Stimulated activated CD4-positive, alpha-beta T cell treated with anti-CD3 and anti-CD28 coated beads, Interleukin-4, amount 100 ng/mL, for 24 hours (primary cell): Measurements from ENCODE around the gene SLC40A1.

ENCODE experiments used
- DNase-seq: peaks from one replicate; pipeline ENCODE4 v3.0.0-alpha.2; 2020

SLC40A1 gene

DNA sequence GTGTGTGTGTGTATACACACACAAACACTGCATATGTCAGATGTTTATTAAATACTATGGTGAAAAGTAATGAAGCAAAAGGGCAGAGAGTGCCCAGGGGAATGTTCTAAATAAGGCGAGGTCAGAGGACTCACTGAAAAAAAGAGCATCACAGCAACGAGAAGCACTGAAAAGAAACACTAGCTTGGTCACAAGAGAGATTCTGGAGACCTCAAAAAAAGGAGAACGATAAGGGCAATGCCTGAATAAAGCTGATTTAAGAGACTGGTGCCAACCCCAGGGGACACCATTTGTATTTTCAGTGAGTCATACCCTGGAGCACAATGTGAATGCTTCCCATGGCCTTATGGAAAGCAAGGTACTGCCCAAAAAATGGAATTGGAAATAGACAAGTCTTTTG is 14.5 kb downstream of the SLC40A1 start:
- DNase-seq, result no peak

DNA sequence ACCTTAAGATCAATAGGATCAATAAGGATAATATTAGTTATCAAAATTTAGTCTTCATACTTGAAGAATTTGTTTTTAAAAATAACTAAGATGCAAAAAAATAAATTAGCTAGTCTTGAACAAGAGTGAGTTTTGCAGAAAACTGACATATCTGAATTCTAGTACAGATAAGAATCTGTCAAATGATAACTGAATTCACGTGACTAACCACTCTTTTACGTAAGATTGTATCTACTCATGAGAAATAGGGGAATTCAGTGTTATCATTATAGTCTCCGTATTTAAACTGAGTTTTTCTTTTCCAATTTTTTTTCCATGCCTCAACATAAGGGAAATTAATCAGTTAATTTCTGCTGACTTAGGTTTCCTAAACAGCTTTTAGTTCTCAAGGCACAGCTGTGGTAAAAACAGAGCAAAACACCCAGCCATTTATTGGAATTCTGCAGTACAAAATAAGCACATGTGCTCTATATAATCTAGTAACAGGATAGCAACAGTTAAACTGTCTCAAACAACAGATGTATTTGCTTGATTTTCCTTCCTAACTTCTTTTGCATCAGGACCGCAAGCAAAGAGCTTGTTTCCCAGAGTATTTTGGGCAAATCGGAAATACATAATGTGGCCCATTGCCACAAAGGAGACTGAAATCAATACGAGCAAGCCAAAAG is 19.1 kb downstream of the SLC40A1 start:
- no peak for DNase-seq

DNA sequence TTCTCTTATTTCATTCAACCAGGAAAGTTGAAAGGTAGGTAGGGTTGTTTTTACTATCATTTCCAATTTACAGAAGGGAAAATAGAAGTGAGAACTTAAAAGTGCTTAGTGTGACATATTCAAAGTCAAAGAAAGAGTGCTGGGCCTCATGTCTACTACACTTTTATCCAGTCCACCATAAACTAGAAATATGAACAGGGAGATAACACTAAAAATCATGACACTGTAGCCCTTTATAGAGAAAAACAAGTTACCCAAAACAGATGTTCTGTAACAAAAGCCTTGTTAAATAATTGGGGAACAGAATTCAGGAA is 20.4 kb downstream of the SLC40A1 start:
- no peak for DNase-seq

DNA sequence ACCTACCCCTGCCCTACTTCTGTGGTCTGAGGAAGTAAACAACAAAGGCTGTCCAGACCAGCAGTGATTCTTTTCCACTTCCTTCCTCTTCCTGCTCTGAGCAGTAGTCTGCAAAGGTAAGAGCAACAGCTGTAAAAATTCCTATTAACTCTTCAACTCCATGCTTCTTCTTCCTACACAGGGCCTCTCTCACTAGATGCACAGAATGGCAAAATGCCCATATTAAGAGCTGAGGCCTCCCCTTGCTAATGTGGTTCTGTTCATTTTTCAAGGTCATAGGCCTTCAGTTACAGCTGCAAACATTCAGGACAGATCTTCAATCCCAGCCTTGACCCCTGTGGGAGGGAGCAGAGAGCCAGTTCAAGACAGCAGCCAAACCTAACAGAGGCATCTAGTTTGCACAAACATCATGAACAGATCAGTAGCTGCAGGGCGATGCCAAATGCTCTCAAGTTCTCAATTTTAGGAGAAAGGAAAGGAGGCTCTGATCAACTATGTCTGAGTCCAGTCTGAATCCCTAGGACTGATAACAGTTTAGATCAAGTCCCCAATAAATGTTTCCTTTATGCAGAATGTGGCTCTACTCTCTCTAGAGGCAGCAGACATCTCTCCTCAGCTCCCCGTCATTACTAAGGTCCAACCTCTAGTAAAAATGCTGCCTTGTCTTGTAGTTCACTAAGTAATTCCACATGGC is 20.9 kb downstream of the SLC40A1 start:
- DNase-seq, result no peak

DNA sequence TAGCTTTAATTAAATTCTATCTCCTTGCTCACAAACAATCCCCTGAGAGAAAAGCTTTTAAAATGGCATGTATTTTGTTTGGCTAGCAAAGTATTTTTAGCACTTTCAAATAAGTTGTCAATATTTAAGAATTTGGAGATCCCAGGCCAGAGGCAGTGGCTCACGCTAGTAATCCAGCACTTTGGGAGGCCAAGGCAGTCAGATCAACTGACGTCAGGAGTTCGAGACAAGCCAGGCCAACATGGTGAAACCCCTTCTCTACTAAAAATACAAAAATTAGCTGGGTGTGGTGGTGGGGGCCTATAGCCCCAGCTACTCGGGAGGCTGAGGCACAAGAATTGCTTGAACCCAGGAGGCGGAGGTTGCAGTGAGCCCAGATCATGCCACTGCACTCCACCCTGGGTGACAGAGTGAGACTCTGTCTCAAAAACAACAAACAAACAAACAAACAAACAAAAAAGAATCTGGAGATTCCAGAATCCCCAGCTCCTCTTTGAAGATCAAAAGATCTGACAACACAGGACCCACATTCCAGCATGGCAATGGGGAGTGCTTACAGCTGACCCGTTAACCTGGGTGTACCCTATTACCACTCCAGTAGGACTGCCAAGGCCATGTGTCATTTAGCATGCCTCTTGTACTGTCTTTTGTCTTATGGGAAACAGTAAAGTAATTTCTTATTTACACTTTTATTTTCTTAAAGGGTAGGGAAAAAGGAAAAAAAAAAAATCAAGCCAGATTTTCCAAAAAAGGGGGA is 21.9 kb downstream of the SLC40A1 start:
- DNase-seq, result no peak

DNA sequence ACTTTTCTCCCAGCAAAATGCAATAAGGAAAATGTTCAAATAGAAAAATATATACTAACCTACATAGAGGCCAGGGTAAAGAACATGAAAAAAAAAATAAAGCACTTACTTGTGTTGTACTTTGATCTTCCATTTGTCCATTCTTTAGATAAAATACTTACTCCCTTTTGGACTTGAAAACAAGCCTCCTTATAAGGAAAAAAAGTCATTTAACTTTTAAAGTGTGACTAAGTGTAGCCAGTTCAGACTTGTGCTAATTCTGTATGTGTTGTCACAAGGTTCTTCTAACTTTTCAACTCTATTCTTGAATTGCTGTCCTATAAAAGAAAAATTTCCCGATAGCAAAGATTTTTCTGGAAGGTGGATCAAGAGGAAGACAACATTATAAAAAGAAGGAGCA is 23.2 kb downstream of the SLC40A1 start:
- DNase-seq, result no peak

DNA sequence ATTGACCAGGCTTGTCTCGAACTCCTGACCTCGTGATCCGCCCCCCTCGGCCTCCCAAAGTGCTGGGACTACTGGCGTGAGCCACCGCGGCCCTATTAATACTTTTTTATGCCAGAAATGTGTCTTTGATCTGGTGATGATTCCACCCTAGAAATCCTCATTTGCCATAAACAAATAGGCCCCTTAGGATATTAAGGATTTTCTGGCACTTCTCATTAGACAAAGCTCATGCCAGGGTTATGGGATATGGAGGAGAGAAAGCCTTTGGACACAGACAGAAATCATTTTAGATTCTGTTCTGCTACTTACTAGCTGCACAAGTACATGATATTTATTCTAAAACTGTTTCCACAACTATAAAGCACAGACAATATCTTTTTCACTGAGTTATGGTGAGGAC is 24.1 kb downstream of the SLC40A1 start:
- no peak for DNase-seq

DNA sequence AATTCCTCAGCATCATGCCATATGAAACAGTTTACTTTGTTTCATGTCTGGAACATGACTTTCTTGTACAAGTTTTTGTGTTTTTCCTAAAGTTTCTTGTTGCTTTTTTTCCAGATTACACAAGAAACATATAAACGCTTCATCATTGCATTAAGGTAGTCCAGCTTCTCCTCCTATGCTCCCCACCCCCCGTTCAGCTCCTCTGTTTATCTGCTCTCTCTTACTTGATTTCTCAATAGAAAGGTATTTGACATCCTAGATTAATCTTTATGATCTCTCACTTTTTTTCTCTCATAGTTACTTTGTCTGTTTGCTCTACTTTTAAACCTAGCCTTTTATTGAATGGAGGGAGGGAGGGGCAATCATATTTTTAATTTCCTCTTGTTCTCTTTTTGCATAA is 25.4 kb downstream of the SLC40A1 start:
- no peak for DNase-seq

DNA sequence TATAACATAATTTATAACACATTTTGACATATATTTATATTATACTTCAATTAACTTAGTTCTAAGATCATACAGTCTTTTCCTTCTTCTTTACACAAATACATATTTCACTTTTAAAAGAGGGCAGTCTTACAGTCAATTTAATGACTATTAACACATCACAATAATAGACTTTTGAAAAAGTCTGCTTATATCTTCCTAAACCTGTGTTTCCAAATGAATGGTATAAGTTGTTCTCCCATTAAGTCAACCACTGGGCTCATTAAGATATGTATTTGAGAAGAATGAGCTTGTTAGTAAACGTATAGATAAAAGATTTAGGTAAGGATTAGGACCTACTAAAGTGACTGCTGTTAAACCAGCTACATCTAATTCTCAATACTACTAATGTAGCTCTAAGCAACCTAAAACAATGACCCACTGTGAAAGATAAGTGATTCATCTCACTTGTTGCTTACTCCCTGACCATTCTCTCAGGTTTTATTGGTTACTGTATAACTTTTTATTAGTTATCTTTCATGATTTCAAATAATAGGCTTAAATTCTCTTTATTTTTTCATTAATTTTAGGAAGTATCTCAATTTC is 27.0 kb downstream of the SLC40A1 start:
- no peak for DNase-seq

DNA sequence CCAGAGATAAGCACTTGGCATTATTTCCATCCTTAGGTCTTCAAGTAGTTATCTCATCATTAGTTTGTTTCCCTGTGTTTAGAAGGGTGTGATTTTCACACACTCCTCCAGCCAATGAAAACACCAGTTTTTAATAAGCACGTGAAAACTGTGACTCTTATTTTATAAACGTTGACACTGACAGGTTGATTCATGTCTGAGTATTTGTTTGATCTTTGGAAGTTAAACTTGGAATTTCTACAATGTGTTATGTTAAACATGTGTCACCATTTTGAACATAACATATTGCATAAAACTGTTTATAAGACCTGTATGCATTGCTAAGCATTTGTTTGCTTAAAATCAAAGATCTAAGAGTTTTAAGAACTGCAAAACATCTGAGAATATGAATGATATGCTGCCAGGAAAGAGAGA is 27.6 kb downstream of the SLC40A1 start:
- DNase-seq, result no peak

DNA sequence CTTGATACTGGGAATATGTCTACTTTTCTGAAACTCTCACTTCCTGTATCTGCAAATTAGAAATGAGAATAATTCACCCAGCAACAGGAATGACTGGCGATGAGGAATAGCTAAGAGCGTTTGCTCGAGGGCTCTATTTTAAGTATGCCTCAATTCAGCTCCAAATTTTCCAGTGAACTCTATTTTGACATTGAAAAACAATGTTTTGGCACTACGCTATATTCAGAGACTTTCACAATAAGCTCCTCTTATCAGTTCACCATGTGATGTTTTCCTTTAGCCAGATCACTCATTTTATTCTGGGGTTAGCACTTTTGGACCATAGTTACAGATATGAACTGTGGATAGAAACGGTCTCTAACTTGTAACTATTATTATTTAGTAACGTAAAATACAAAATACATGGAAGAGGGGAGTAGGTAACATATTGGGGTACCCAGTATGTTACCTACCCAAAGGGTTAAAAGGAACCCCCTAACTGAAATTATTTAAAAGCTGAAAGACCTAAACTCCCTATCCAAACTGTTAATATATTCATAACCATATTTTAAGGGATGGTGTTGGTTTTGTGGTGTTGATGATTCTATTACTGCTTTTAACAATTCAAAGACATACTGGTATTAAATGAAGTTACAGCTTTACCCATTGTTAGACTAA is 28.1 kb downstream of the SLC40A1 start:
- DNase-seq, result no peak

DNA sequence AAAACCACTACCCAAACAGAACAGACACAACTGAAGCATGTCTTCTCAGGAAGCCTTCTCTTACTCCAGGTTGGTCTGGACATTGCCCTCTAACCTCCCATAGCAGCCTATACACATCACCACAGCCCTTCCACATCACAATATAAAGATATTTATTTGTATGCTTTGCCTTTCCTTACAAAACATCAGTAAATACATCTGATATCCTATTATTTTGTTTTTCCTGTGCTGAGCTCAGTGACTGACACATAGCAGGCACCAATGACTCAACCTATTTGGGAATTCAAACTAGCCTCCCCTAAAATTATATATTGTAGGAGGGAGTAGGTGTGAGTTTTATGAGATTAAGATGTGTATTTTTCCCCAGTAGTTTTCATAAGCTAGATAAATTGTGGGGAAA is 28.8 kb downstream of the SLC40A1 start:
- DNase-seq, result no peak

DNA sequence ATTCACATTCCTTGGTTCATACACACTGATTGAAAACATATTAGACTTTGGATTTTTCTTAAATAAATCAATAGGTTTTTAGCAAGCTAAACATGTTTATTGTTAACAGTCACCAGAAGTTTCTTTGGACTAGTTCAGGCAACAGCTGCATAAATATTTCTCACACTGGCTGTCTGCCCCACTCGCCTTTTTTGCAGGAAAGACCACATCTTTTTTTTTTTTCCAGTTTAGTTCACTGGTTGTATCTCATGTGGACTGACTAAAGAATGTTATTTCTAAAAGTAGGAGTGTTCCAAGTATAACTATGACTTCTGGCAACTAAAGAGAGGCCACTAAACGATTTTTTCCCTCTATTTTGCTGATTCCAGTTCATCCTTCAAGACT is 31.1 kb downstream of the SLC40A1 start:
- DNase-seq, result no peak

DNA sequence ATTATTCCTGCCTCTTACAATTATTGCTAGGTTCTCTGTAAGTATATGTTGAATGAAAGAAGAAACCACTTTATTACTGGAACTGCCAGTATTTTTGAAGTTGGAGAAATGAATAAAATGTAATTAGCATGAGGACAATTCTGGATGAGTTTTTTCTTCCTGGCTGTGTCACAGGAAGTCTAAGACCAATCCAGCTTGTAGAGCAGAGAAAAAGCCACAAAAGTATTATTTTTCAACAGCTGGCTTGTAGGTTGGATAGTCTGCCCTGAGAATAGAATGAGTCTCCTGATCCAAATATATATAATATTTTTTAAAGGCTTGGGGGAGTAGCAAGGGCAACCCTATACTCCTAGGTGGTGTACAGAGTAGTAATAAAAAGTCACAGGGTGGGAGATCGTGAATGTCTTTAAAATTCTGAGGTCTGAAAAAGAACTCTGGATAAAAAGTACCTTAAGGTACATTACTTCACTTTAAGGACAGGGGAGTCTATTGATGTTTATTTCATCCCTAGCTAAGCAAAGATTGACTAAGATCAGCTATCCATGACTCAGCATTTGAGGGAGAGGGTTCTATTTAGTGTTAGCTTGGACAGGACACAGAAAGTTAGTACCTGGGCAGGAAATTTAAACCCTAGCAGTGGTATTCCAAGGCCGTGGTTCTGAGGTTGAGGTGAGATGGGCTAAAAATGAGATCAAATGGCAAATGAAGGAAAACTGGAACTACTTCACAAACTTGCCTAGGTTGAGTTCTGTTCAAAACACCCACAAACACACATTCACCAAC is 31.7 kb downstream of the SLC40A1 start:
- DNase-seq, result no peak

DNA sequence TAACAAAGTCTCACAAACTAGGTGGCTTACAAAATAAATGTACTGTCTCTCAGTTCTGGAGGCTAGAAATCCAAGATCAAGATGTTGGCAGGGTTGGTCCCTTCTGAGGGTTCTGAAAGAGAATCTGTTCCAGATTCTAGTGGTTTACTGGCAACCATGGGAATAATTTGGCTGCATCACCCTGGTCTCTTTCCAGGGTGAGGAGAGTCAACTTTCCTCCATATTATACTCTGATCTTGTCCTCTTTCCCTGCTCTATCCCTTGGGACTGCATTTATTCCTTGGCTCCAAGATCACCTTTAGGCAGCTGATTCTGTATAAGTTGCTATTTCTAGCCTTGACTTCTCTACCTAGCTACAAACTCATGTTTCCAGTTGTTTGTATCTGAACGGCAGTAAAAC is 35.2 kb downstream of the SLC40A1 start:
- DNase-seq, result no peak

DNA sequence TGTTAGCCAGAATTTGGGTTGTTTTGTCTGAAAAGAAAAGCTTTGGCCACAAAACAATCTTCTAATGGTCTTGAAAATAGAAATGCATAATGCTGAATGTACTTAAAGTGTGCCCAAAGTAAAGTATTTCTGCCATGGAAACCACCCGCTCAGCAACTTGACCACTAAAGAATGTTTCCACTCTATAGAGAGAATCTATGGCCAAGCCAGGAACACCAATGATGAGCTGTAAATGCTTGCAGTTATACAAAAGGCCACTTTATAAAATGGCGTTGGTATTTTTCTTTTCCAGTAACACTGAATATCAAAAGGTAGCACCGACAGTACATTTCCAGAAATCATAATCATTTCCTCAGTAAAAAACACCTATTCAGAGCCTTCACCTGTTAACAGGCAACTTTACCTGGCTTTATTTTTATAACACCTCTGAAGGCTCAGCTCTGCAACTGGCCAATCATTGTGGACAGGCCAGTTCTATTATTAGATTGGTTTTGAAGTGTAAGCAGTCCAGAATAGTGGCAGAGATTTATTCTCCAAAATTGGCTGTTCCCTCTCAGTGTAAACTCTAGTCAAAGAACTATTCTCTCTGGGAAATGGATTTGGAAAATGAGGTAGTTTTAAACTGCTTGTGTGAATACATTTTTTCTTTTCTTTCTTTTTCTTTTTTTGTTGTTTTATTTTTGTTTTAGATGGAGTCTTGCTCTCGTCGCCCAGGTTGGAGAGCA is 36.1 kb downstream of the SLC40A1 start:
- DNase-seq, result no peak

DNA sequence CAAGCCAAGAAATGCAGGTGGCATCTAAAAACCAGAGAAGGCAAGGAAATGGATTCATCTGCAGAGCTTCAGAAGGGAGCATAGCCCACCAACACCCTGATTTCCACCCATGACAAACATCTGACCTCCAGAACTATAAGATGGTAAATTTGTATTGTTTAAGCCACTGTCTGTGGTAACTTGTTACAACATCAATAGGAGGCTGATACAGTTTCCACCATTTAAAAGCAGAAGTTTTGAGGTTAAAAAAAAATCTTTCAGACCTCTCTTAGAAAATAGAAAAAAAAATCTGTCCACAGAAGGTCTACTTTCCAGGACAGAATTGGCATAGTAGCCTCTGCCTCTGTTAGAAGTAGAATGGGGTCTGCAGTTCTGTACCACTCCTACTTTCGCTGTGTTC is 37.2 kb downstream of the SLC40A1 start:
- DNase-seq, result no peak

DNA sequence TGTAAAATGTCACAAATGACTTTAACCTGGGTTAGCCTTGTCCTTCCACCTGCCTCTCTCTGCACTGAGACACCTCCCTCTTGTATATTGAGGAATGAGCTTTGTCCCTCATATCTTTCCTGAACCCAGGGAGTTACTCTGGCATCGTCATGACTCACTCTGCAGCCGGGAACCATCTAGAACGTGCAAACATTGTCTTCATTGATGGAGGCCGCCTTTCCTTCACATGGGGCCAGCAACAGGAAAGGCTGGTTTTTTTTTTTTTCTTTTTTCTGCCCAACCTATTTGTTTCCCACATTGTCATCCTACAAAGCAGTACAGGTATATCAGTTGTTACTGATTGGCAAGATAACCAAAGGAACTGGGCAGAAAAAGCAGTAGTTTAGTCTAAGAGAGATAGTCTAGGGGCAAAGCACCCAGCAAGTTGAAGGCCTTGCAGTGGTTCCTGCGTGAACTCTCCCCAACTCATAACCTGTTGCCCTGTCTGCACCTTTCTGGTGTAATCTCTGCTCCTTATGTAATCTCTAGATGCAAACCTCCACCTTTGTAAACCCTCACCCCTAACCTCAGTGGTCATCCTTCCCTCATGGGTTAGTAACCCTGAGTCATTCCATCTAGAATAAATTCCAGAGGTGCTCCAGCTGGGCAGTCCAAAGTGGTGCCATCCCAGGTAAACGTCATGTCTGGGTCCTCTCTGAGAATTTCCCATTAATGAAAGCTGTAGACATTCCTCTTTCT is 38.3 kb downstream of the SLC40A1 start:
- DNase-seq, result no peak

DNA sequence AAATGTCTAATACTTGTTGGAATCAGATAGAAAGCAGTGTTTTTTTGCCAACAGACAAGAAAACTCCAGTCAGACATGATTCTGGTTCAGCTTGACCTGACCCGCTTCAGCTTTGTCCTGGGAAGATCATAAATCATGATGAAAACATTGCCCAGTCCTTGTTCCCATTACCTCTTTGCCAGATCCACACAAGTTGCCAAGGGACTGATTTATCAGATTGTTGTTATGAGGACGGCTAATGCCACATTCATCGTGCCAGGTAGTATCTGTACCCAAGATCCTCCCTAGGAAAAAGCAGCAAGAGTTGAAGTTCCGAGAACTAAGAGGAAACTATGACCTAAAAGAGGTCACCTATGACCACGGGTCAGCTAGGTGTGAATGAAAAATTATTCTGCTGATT is 39.0 kb downstream of the SLC40A1 start:
- no peak for DNase-seq

DNA sequence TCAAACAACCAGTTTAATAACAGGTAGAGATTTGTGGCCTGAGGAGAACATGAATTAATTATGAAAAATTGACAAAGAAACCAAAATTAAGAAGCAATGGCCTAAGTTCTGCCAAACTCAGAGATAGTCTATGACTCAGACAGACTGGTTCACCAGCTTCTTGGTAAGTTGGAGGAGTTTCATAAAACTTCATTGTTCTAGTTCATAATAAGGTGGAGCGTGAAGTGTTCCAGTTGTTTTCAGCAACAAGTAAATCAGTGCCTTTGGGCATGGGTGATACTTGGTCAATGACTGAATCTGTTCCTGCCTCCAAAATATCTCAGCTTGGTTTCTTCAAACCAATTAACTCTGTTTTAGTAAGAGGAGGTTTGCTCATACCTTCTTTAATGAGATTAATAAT is 40.0 kb downstream of the SLC40A1 start:
- DNase-seq, result no peak

DNA sequence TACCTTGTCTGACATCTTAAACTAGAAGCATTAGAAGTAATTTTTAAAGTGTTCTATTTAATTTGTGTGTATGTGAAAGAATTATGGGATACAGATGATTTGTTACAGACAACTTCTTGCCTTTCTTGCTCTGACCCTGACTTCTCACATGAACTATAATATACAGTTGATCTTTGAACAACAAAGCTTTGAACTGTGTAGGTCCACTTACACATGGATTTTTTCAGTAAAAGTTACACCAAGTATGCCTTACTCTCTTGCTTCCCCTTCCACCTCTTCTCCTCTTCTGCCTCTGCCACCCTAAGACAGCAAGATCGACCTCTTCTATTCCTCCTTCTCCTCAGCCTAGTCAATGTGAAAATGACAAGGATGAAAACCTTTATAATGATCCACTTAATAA is 42.2 kb downstream of the SLC40A1 start:
- no peak for DNase-seq
